ENCODE data around the gene C2orf72. TPM values are rescaled to one million over a fixed set of nuclear protein-coding genes. Genes with fewer than 3 reads are reported as not detected.

Gene C2orf72
- total and polyA plus RNA-seq, 4 donors: 33.2 to 141 (median 84.9) TPM

DNA sequence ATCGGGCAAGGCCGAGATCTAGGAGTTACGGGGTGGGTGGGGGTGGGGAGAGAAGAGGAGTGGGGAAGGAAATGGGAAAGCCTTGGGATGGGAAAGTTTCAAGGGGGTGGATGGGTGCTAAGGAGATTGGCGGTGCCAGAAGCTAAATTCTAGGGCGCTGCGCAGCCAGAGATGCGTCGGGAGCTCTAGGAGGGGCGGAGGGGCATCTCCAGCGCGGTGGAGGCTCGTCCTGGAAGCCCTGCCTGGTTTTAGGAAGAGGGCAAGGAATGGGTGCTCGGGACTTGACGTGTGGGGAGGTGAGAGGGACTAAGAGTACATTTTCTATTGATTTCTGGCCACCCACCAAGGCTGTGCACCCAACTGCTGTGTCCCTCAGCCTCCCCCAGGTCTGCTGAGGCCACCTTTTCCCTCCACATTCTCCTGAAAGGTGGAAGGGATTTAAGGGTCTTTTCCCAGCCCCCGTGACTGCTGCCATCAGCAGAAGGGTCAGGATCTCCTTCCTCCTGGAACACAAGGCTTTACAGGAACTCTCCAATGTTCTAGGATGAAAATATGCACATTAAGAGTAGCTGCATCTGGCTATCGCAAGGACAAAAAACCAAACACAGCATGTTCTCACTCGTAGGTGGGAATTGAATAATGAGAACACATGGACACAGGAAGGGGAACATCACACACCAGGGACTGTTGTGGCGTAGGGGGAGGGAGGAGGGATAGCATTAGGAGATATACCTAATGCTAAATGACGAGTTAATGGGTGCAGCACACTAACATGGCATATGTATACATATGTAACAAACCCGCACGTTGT is 1.4 kb downstream of the C2orf72 start:
- WGBS: 10% methylated on average over 21 of the region's 21 CpGs
- Histone ChIP-seq H3K4me3 (ENCODE audit: low read depth in 1 of 3, low read length in 3 of 3) (peak overlapping the region; percentile 69 to 95 (median 90)), H3K27ac (ENCODE audit: low read depth in 1 of 2, low read length in 2 of 2) (peak overlapping the region; percentile 85), H3K4me1 (ENCODE audit: control insufficient read depth in 4 of 4, insufficient read depth in 4 of 4, low read length in 3 of 4) (peaks cover 6 to 59% (median 50%) of the 10 kb centered on the region in 4 donors), H3K9me3 (ENCODE audit: control insufficient read depth in 4 of 4, low read length in 3 of 4) (no peaks in the 10 kb centered on the region), H3K9ac (ENCODE audit: low read depth in 1 of 2, low read length in 2 of 2) (peak overlapping the region; percentile 61 to 91), H3K27me3 (ENCODE audit: control insufficient read depth in 4 of 4, insufficient read depth in 4 of 4, low read length in 3 of 4) (no peaks in the 10 kb centered on the region), H3K36me3 (ENCODE audit: control insufficient read depth in 4 of 4, insufficient read depth in 3 of 4, low read depth in 1 of 4, low read length in 3 of 4) (peaks cover 2 to 15% (median 8%) of the 10 kb centered on the region in 4 donors)
- DNase-seq (ENCODE audit: low spot score): no peak
- TF ChIP-seq, protein P1, sequence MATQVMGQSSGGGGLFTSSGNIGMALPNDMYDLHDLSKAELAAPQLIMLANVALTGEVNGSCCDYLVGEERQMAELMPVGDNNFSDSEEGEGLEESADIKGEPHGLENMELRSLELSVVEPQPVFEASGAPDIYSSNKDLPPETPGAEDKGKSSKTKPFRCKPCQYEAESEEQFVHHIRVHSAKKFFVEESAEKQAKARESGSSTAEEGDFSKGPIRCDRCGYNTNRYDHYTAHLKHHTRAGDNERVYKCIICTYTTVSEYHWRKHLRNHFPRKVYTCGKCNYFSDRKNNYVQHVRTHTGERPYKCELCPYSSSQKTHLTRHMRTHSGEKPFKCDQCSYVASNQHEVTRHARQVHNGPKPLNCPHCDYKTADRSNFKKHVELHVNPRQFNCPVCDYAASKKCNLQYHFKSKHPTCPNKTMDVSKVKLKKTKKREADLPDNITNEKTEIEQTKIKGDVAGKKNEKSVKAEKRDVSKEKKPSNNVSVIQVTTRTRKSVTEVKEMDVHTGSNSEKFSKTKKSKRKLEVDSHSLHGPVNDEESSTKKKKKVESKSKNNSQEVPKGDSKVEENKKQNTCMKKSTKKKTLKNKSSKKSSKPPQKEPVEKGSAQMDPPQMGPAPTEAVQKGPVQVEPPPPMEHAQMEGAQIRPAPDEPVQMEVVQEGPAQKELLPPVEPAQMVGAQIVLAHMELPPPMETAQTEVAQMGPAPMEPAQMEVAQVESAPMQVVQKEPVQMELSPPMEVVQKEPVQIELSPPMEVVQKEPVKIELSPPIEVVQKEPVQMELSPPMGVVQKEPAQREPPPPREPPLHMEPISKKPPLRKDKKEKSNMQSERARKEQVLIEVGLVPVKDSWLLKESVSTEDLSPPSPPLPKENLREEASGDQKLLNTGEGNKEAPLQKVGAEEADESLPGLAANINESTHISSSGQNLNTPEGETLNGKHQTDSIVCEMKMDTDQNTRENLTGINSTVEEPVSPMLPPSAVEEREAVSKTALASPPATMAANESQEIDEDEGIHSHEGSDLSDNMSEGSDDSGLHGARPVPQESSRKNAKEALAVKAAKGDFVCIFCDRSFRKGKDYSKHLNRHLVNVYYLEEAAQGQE (IDR thresholded peaks at IDR 0.05): no peak
- TF ChIP-seq, protein P2, sequence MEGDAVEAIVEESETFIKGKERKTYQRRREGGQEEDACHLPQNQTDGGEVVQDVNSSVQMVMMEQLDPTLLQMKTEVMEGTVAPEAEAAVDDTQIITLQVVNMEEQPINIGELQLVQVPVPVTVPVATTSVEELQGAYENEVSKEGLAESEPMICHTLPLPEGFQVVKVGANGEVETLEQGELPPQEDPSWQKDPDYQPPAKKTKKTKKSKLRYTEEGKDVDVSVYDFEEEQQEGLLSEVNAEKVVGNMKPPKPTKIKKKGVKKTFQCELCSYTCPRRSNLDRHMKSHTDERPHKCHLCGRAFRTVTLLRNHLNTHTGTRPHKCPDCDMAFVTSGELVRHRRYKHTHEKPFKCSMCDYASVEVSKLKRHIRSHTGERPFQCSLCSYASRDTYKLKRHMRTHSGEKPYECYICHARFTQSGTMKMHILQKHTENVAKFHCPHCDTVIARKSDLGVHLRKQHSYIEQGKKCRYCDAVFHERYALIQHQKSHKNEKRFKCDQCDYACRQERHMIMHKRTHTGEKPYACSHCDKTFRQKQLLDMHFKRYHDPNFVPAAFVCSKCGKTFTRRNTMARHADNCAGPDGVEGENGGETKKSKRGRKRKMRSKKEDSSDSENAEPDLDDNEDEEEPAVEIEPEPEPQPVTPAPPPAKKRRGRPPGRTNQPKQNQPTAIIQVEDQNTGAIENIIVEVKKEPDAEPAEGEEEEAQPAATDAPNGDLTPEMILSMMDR (IDR thresholded peaks at IDR 0.05; ENCODE audit: low read depth, low read length, missing input control): no peak
- TF ChIP-seq, protein P3, sequence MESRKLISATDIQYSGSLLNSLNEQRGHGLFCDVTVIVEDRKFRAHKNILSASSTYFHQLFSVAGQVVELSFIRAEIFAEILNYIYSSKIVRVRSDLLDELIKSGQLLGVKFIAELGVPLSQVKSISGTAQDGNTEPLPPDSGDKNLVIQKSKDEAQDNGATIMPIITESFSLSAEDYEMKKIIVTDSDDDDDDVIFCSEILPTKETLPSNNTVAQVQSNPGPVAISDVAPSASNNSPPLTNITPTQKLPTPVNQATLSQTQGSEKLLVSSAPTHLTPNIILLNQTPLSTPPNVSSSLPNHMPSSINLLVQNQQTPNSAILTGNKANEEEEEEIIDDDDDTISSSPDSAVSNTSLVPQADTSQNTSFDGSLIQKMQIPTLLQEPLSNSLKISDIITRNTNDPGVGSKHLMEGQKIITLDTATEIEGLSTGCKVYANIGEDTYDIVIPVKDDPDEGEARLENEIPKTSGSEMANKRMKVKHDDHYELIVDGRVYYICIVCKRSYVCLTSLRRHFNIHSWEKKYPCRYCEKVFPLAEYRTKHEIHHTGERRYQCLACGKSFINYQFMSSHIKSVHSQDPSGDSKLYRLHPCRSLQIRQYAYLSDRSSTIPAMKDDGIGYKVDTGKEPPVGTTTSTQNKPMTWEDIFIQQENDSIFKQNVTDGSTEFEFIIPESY (IDR thresholded peaks at IDR 0.05): no peak
- TF ChIP-seq TAF1 (conservative IDR thresholded peaks at IDR 0.05) (peak; percentile 43), GABPA (IDR thresholded peaks at IDR 0.05 in 1 of 2, conservative IDR thresholded peaks at IDR 0.05 in 1 of 2) (no peak), SP1 (IDR thresholded peaks at IDR 0.05) (no peak), HNF4A (conservative IDR thresholded peaks at IDR 0.05) (peak in 1 of 2 donors; percentile 14), FOXA1 (IDR thresholded peaks at IDR 0.05) (no peak), RXRA (IDR thresholded peaks at IDR 0.05) (peak in 1 of 2 donors; percentile 14), RAD21 (IDR thresholded peaks at IDR 0.05) (no peak), NR2F2 (IDR thresholded peaks at IDR 0.05) (no peak), YY1 (IDR thresholded peaks at IDR 0.05) (peak; percentile 15), EGR1 (IDR thresholded peaks at IDR 0.05; ENCODE audit: low read depth in 2 of 2) (no peak), HNF4G (IDR thresholded peaks at IDR 0.05) (no peak), FOXA2 (IDR thresholded peaks at IDR 0.05) (no peak), JUND (IDR thresholded peaks at IDR 0.05) (no peak)
- TF ChIP-seq, protein P4, sequence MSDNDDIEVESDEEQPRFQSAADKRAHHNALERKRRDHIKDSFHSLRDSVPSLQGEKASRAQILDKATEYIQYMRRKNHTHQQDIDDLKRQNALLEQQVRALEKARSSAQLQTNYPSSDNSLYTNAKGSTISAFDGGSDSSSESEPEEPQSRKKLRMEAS (IDR thresholded peaks at IDR 0.05): no peak
- TF ChIP-seq, protein P5, sequence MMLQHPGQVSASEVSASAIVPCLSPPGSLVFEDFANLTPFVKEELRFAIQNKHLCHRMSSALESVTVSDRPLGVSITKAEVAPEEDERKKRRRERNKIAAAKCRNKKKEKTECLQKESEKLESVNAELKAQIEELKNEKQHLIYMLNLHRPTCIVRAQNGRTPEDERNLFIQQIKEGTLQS (IDR thresholded peaks at IDR 0.05): no peak
